ENCODE data around the gene PKP1. TPM values are rescaled to one million over a fixed set of nuclear protein-coding genes. Genes with fewer than 3 reads are reported as not detected.

The PKP1 gene
- total and polyA plus RNA-seq, 2 of the 4 experiments (the other 2 are of a cell fraction), result 0.18 to 0.36 TPM

GRCh38 chr1:201358596-201358995, 75.3 kb downstream of the PKP1 start:
- Histone ChIP-seq H2BK15ac (ENCODE audit: low read depth, low read length) (no peak overlapping the region), H3K23ac (ENCODE audit: low read depth, low read length) (no peak overlapping the region), H3K4ac (ENCODE audit: low read depth, low read length) (no peak overlapping the region), H3K4me2 (ENCODE audit: low read depth, low read length) (no peak overlapping the region), H3K9me1 (ENCODE audit: insufficient read depth, low read length) (no peaks in the 10 kb centered on the region), H2BK5ac (ENCODE audit: low read depth, low read length, poor library complexity, severe bottlenecking) (no peak overlapping the region), H2BK120ac (ENCODE audit: low read depth, low read length) (no peak overlapping the region), H3K4me3 (ENCODE audit: insufficient read depth, low read depth, low read length) (no peak overlapping the region), H2AFZ (replicated peaks; ENCODE audit: low read length, poor library complexity) (no peak overlapping the region), H4K8ac (ENCODE audit: low read depth in 2 of 2, low read length in 2 of 2) (no peak overlapping the region), H2BK20ac (ENCODE audit: low read depth, low read length) (no peak overlapping the region), H3K4me1 (ENCODE audit: control insufficient read depth, insufficient read depth, low read length) (no peaks in the 10 kb centered on the region), H3K36me3 (ENCODE audit: control insufficient read depth, insufficient read depth, low read length) (no peaks in the 10 kb centered on the region), H3K9ac (ENCODE audit: low read depth, low read length) (no peak overlapping the region), H3K18ac (ENCODE audit: low read depth, low read length) (no peak overlapping the region), H2AK9ac (replicated peaks; ENCODE audit: low read depth, low read length, poor library complexity) (no peak overlapping the region), H2AK5ac (ENCODE audit: low read depth, low read length) (no peak overlapping the region), H3K56ac (ENCODE audit: extremely low read depth, insufficient read depth, low read length) (no peak overlapping the region), H4K20me1 (ENCODE audit: insufficient read depth, low read length) (no peaks in the 10 kb centered on the region; the same call in 1 of the 2 replicates), H4K91ac (ENCODE audit: insufficient read depth, low read depth, low read length) (no peak overlapping the region), H3K9me3 (ENCODE audit: control insufficient read depth, insufficient read depth, low read length) (no peaks in the 10 kb centered on the region), H3K27me3 (ENCODE audit: control insufficient read depth, insufficient read depth, low read length) (peaks cover 76% of the 10 kb centered on the region), H3K27ac (ENCODE audit: insufficient read depth, low read length) (no peak overlapping the region), H4K5ac (ENCODE audit: low read depth, low read length) (no peak overlapping the region), H3K14ac (replicated peaks; ENCODE audit: low read depth, low read length) (no peak overlapping the region), H3K79me1 (ENCODE audit: low read depth in 1 of 2, low read length in 2 of 2) (no peaks in the 10 kb centered on the region)
- peak; percentile 3 for DNase-seq
- ATAC-seq (ENCODE audit: low read depth), result no peak
- intact Hi-C loops (cut with micrococcal nuclease), result no loop called here
- BruUV-seq (replicated peaks), result no TSS peak
- ChIA-PET CTCF (no interaction called here), POLR2A (ENCODE audit: unreplicated experiment) (no interaction called here)
- TF ChIP-seq NFE2L2 (IDR thresholded peaks at IDR 0.05; ENCODE audit: low read depth, low read length) (no peak), FOS (IDR thresholded peaks at IDR 0.05; ENCODE audit: low read depth, low read length) (no peak), MXI1 (IDR thresholded peaks at IDR 0.05; ENCODE audit: borderline replicate concordance, low read depth, low read length) (no peak), SMC3 (IDR thresholded peaks at IDR 0.05; ENCODE audit: low read depth, low read length) (no peak), RFX5 (IDR thresholded peaks at IDR 0.05; ENCODE audit: low read depth, low read length) (no peak), CHD1 (IDR thresholded peaks at IDR 0.05; ENCODE audit: low read depth, low read length) (no peak), RAD21 (IDR thresholded peaks at IDR 0.05; ENCODE audit: low read length) (no peak), POLR2A (IDR thresholded peaks at IDR 0.05; ENCODE audit: low read depth, low read length) (no peak), RCOR1 (IDR thresholded peaks at IDR 0.05; ENCODE audit: insufficient replicate concordance, low read length) (no peak), MAFK (IDR thresholded peaks at IDR 0.05; ENCODE audit: low read depth, low read length) (no peak), BHLHE40 (IDR thresholded peaks at IDR 0.05; ENCODE audit: low read depth, low read length) (no peak)
- TF ChIP-seq, protein P1, sequence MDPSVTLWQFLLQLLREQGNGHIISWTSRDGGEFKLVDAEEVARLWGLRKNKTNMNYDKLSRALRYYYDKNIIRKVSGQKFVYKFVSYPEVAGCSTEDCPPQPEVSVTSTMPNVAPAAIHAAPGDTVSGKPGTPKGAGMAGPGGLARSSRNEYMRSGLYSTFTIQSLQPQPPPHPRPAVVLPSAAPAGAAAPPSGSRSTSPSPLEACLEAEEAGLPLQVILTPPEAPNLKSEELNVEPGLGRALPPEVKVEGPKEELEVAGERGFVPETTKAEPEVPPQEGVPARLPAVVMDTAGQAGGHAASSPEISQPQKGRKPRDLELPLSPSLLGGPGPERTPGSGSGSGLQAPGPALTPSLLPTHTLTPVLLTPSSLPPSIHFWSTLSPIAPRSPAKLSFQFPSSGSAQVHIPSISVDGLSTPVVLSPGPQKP (IDR thresholded peaks at IDR 0.05; ENCODE audit: borderline replicate concordance, low read depth, low read length), result no peak
- WGBS, 2 experiments (ENCODE audit: extremely low coverage in 2 of 2, insufficient read length in 1 of 2), result no CpG with 5 or more reads among the region's 4 CpGs
- in situ Hi-C loops (cut with MboI; ENCODE audit: low sequenced_read_pairs), result no loop called here
- dilution Hi-C loops (cut with HindIII; ENCODE audit: low sequenced_read_pairs, unreplicated experiment), result no loop called here

All from IMR-90 (cell line).